Measurements from ENCODE around the gene SGCE.

GRCh38 chr7:94609561-94609960 is 46.4 kb downstream of the SGCE start:
- TF ChIP-seq CBX3 (IDR thresholded peaks at IDR 0.05; ENCODE audit: borderline replicate concordance in 1 of 2, low read length in 2 of 2) (no peak), HDAC2 (IDR thresholded peaks at IDR 0.05) (no peak), KLF13 (tag; IDR thresholded peaks at IDR 0.05; ENCODE audit: borderline replicate concordance, low read depth) (no peak), ZKSCAN1 (IDR thresholded peaks at IDR 0.05; ENCODE audit: low read depth, low read length) (no peak), MYC (IDR thresholded peaks at IDR 0.05; ENCODE audit: low read depth, low read length) (no peak), MYC (CRISPR knock-in tag; IDR thresholded peaks at IDR 0.05; ENCODE audit: borderline replicate concordance, low read depth) (no peak), ZNF197 (CRISPR knock-in tag; IDR thresholded peaks at IDR 0.05; ENCODE audit: low read depth) (no peak), SRSF9 (IDR thresholded peaks at IDR 0.05; ENCODE audit: borderline replicate concordance, low read depth, low read length) (no peak), EZH2 (IDR thresholded peaks at IDR 0.05; ENCODE audit: borderline replicate concordance, low read depth, low read length) (no peak), HDAC1 (IDR thresholded peaks at IDR 0.05) (no peak), SP1 (CRISPR knock-in tag; IDR thresholded peaks at IDR 0.05) (no peak), ZNF12 (CRISPR knock-in tag; IDR thresholded peaks at IDR 0.05) (no peak)
- TF ChIP-seq, protein P1, sequence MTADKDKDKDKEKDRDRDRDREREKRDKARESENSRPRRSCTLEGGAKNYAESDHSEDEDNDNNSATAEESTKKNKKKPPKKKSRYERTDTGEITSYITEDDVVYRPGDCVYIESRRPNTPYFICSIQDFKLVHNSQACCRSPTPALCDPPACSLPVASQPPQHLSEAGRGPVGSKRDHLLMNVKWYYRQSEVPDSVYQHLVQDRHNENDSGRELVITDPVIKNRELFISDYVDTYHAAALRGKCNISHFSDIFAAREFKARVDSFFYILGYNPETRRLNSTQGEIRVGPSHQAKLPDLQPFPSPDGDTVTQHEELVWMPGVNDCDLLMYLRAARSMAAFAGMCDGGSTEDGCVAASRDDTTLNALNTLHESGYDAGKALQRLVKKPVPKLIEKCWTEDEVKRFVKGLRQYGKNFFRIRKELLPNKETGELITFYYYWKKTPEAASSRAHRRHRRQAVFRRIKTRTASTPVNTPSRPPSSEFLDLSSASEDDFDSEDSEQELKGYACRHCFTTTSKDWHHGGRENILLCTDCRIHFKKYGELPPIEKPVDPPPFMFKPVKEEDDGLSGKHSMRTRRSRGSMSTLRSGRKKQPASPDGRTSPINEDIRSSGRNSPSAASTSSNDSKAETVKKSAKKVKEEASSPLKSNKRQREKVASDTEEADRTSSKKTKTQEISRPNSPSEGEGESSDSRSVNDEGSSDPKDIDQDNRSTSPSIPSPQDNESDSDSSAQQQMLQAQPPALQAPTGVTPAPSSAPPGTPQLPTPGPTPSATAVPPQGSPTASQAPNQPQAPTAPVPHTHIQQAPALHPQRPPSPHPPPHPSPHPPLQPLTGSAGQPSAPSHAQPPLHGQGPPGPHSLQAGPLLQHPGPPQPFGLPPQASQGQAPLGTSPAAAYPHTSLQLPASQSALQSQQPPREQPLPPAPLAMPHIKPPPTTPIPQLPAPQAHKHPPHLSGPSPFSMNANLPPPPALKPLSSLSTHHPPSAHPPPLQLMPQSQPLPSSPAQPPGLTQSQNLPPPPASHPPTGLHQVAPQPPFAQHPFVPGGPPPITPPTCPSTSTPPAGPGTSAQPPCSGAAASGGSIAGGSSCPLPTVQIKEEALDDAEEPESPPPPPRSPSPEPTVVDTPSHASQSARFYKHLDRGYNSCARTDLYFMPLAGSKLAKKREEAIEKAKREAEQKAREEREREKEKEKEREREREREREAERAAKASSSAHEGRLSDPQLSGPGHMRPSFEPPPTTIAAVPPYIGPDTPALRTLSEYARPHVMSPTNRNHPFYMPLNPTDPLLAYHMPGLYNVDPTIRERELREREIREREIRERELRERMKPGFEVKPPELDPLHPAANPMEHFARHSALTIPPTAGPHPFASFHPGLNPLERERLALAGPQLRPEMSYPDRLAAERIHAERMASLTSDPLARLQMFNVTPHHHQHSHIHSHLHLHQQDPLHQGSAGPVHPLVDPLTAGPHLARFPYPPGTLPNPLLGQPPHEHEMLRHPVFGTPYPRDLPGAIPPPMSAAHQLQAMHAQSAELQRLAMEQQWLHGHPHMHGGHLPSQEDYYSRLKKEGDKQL (CRISPR knock-in tag; IDR thresholded peaks at IDR 0.05; ENCODE audit: borderline replicate concordance), result no peak
- TF ChIP-seq, protein P2, sequence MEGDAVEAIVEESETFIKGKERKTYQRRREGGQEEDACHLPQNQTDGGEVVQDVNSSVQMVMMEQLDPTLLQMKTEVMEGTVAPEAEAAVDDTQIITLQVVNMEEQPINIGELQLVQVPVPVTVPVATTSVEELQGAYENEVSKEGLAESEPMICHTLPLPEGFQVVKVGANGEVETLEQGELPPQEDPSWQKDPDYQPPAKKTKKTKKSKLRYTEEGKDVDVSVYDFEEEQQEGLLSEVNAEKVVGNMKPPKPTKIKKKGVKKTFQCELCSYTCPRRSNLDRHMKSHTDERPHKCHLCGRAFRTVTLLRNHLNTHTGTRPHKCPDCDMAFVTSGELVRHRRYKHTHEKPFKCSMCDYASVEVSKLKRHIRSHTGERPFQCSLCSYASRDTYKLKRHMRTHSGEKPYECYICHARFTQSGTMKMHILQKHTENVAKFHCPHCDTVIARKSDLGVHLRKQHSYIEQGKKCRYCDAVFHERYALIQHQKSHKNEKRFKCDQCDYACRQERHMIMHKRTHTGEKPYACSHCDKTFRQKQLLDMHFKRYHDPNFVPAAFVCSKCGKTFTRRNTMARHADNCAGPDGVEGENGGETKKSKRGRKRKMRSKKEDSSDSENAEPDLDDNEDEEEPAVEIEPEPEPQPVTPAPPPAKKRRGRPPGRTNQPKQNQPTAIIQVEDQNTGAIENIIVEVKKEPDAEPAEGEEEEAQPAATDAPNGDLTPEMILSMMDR (IDR thresholded peaks at IDR 0.05 in 2 of 3, conservative IDR thresholded peaks at IDR 0.05 in 1 of 3; ENCODE audit: insufficient read depth in 2 of 3, low read depth in 1 of 3, low read length in 3 of 3), result no peak
- TF ChIP-seq, protein P3, sequence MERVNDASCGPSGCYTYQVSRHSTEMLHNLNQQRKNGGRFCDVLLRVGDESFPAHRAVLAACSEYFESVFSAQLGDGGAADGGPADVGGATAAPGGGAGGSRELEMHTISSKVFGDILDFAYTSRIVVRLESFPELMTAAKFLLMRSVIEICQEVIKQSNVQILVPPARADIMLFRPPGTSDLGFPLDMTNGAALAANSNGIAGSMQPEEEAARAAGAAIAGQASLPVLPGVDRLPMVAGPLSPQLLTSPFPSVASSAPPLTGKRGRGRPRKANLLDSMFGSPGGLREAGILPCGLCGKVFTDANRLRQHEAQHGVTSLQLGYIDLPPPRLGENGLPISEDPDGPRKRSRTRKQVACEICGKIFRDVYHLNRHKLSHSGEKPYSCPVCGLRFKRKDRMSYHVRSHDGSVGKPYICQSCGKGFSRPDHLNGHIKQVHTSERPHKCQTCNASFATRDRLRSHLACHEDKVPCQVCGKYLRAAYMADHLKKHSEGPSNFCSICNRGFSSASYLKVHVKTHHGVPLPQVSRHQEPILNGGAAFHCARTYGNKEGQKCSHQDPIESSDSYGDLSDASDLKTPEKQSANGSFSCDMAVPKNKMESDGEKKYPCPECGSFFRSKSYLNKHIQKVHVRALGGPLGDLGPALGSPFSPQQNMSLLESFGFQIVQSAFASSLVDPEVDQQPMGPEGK (CRISPR knock-in tag; IDR thresholded peaks at IDR 0.05; ENCODE audit: borderline replicate concordance), result no peak
